KOPT-K1 (cell line): Measurements from ENCODE around the gene ITGAD.

Experiments
- H3K27ac ChIP-seq: fragments of 200-600 bp; sonication (generic); 2 replicates; pipeline ENCODE4 v1.5.1; 2016; ENCODE audit warnings: antibody characterized with exemption, mild to moderate bottlenecking, low read depth, low read length; ENCODE audit not compliant: poor library complexity, severe bottlenecking
- H3K36me3 ChIP-seq: fragments of 200-600 bp; sonication (generic); 2 replicates; pipeline ENCODE4 v1.5.1; 2017; ENCODE audit warnings: antibody characterized with exemption, mild to moderate bottlenecking, low read length, moderate library complexity; ENCODE audit not compliant: insufficient read depth
- H3K9me3 ChIP-seq: fragments of 200-600 bp; sonication (generic); 2 replicates; pipeline ENCODE4 v1.5.1; 2017; ENCODE audit warnings: antibody characterized with exemption, low read length, mild to moderate bottlenecking; ENCODE audit not compliant: insufficient read depth, poor library complexity, severe bottlenecking

Gene ITGAD

GRCh38 chr16:31452631-31453106, 59.5 kb downstream of the ITGAD start:
- Histone ChIP-seq H3K27ac (no peak overlapping the region), H3K9me3 (no peaks in the 10 kb centered on the region), H3K36me3 (peaks cover 28% of the 10 kb centered on the region; the same call in 1 of the 2 replicates)

GRCh38 chr16:31453255-31454204, 60.4 kb downstream of the ITGAD start:
- H3K9me3 ChIP-seq, result no peaks in the 10 kb centered on the region
- no peak overlapping the region for H3K27ac ChIP-seq
- H3K36me3 ChIP-seq, result peaks cover 28% of the 10 kb centered on the region; the same call in 1 of the 2 replicates

GRCh38 chr16:31455601-31456314, 62.6 kb downstream of the ITGAD start:
- no peaks in the 10 kb centered on the region for H3K9me3 ChIP-seq
- H3K27ac ChIP-seq, result no peak overlapping the region
- peaks cover 28% of the 10 kb centered on the region; the same call in 1 of the 2 replicates for H3K36me3 ChIP-seq

- no peaks in the 10 kb centered on the region for H3K9me3 ChIP-seq
- H3K36me3 ChIP-seq, result peaks cover 32% of the 10 kb centered on the region; the same call in 1 of the 2 replicates
- H3K27ac ChIP-seq, result no peak overlapping the region
Observed at GRCh38 chr16:31456988-31457360, 63.8 kb downstream of the ITGAD start.

GRCh38 chr16:31458073-31458843, 65.1 kb downstream of the ITGAD start:
- H3K36me3 ChIP-seq, result peaks cover 45% of the 10 kb centered on the region; the same call in 1 of the 2 replicates

GRCh38 chr16:31458844-31459686, 65.9 kb downstream of the ITGAD start, which contains the start of gene ARMC5:
TSS of gene ARMC5 (plus strand) at chr16:31459501. CDS start at chr16:31459525, 24 bp downstream.
- H3K9me3 ChIP-seq, result no peaks in the 10 kb centered on the region
- H3K27ac ChIP-seq, result peak within 1 kb of the TSS; percentile 85
- peaks cover 49% of the 10 kb centered on the region; the same call in 1 of the 2 replicates for H3K36me3 ChIP-seq

More at GRCh38 chr16:31458073-31458843, 65.1 kb downstream of the ITGAD start:
- Histone ChIP-seq H3K9me3 (no peaks in the 10 kb centered on the region), H3K27ac (peak overlapping the region; percentile 85)

- peaks cover 54% of the 10 kb centered on the region; the same call in 1 of the 2 replicates for H3K36me3 ChIP-seq
- peak overlapping the region; percentile 85 for H3K27ac ChIP-seq
- no peaks in the 10 kb centered on the region for H3K9me3 ChIP-seq
Observed at GRCh38 chr16:31459687-31460581, 66.8 kb downstream of the ITGAD start.

GRCh38 chr16:31460582-31461002, 67.5 kb downstream of the ITGAD start:
- H3K27ac ChIP-seq, result peak overlapping the region; percentile 85
- H3K36me3 ChIP-seq, result peaks cover 52% of the 10 kb centered on the region; the same call in 1 of the 2 replicates
- H3K9me3 ChIP-seq, result no peaks in the 10 kb centered on the region

GRCh38 chr16:31461201-31461920, 68.2 kb downstream of the ITGAD start:
- no peak overlapping the region for H3K27ac ChIP-seq
- H3K9me3 ChIP-seq, result no peaks in the 10 kb centered on the region
- H3K36me3 ChIP-seq, result peaks cover 52% of the 10 kb centered on the region

GRCh38 chr16:31461921-31462804, 69.0 kb downstream of the ITGAD start:
- no peak overlapping the region for H3K27ac ChIP-seq
- H3K9me3 ChIP-seq, result no peaks in the 10 kb centered on the region
- peaks cover 52% of the 10 kb centered on the region for H3K36me3 ChIP-seq

GRCh38 chr16:31464348-31464769, 71.2 kb downstream of the ITGAD start:
- Histone ChIP-seq H3K9me3 (no peaks in the 10 kb centered on the region), H3K27ac (no peak overlapping the region), H3K36me3 (peaks cover 49% of the 10 kb centered on the region)
